PC-3 (cell line): ENCODE measurements around the gene MAML2. TPM values are rescaled to one million over a fixed set of nuclear protein-coding genes. Genes with fewer than 3 reads are reported as not detected.
A peak's percentile ranks its signal among the peaks of the same experiment; 100 is the strongest.

Source experiments
- ATAC-seq: fragments of 200-7000 bp; cut with Tn5 transposase; 2 replicates; pipeline ENCODE4 v1.9.1; 2020; ENCODE audit warnings: mild to moderate bottlenecking, moderate library complexity
- BruUV-seq: library from RNA; stranded (reverse); fragments of 400-500 nt; replicated peaks from 2 replicates; lab custom pipeline; 2021; lab: Mats Ljungman, UMichigan
- CTCF ChIA-PET: fragments of 300-600 bp; sonication (Branson Sonifier 250); formaldehyde crosslinking; loops from one replicate; lab custom pipeline; 2022; ENCODE audit warnings: antibody characterized with exemption; lab: Charles Lee
- POLR2A ChIA-PET: fragments of 300-600 bp; sonication (Branson Sonifier 250); formaldehyde crosslinking; loops from one replicate; lab custom pipeline; 2022; ENCODE audit warnings: antibody characterized with exemption; ENCODE audit not compliant: unreplicated experiment; lab: Charles Lee
- DNase-seq: peaks from one replicate; pipeline ENCODE4 v3.0.0-alpha.2; 2015
- H2AFZ ChIP-seq: fragments of 300-600 bp; sonication (generic); 2 replicates; pipeline ENCODE4 v1.6.0; 2016; ENCODE audit warnings: antibody characterized with exemption, low read length
- H3F3A ChIP-seq: fragments of 300-600 bp; sonication (generic); one replicate; pipeline ENCODE4 v1.6.0; 2017; ENCODE audit warnings: antibody characterized with exemption, low read length, control low read depth, mild to moderate bottlenecking; ENCODE audit not compliant: unreplicated experiment
- H3K27ac ChIP-seq: fragments of 300-600 bp; sonication (generic); 2 replicates; pipeline ENCODE4 v1.5.1; 2016; ENCODE audit warnings: mild to moderate bottlenecking, low read length
- H3K27me3 ChIP-seq: fragments of 300-600 bp; sonication (generic); 2 replicates; pipeline ENCODE4 v1.6.1; 2016; ENCODE audit warnings: low read length, mixed read lengths
- H3K36me3 ChIP-seq: fragments of 300-600 bp; sonication (generic); 2 replicates; pipeline ENCODE4 v1.6.1; 2016; ENCODE audit warnings: low read depth, mixed run types, low read length, mixed read lengths
- H3K4me1 ChIP-seq: fragments of 300-600 bp; sonication (generic); 2 replicates; pipeline ENCODE4 v1.5.1; 2016; ENCODE audit warnings: low read length; ENCODE audit not compliant: insufficient read depth
- H3K4me2 ChIP-seq: fragments of 300-600 bp; sonication (generic); 2 replicates; pipeline ENCODE4 v1.6.0; 2016; ENCODE audit warnings: low read length
- H3K4me3 ChIP-seq: fragments of 300-600 bp; sonication (generic); 2 replicates; pipeline ENCODE4 v1.5.1; 2016; ENCODE audit warnings: mild to moderate bottlenecking, low read length, mixed read lengths
- H3K79me2 ChIP-seq: fragments of 300-600 bp; sonication (generic); 2 replicates; pipeline ENCODE4 v1.6.1; 2017; ENCODE audit warnings: low read length, mixed read lengths
- H3K9ac ChIP-seq: fragments of 300-600 bp; sonication (generic); 2 replicates; pipeline ENCODE4 v1.6.0; 2016; ENCODE audit warnings: mild to moderate bottlenecking, low read length
- H3K9me2 ChIP-seq: fragments of 300-600 bp; sonication (generic); replicated peaks from 2 replicates; pipeline ENCODE4 v1.6.1; 2016; ENCODE audit warnings: mixed run types, low read length, mixed read lengths
- H3K9me3 ChIP-seq: fragments of 300-600 bp; sonication (generic); 2 replicates; pipeline ENCODE4 v1.6.1; 2016; ENCODE audit warnings: low read length, mixed read lengths
- H4K20me1 ChIP-seq: fragments of 300-600 bp; sonication (generic); 2 replicates; pipeline ENCODE4 v1.6.1; 2016; ENCODE audit warnings: low read length, mixed read lengths
- CTCF ChIP-seq: fragments of 300-600 bp; sonication (generic); conservative IDR thresholded peaks from 2 replicates; pipeline ENCODE4 v1.5.1; 2017; ENCODE audit warnings: antibody characterized with exemption, low read depth, mild to moderate bottlenecking, low read length
- EZH2 ChIP-seq: fragments of 300-600 bp; sonication (generic); IDR thresholded peaks from one replicate; pipeline ENCODE4 v1.6.1; 2017; ENCODE audit warnings: antibody characterized with exemption, mild to moderate bottlenecking, low read length; ENCODE audit not compliant: unreplicated experiment
- EZH2phosphoT487 ChIP-seq: fragments of 300-600 bp; sonication (generic); IDR thresholded peaks from 2 replicates; pipeline ENCODE4 v1.6.1; 2018; ENCODE audit warnings: mild to moderate bottlenecking, antibody characterized with exemption, low read length, borderline replicate concordance
- intact Hi-C: fragments of 100-400 bp; cut with micrococcal nuclease; formaldehyde crosslinking; loops from 2 replicates; pipeline ENCODE4 v1.9.0; 2023
- total RNA-seq: library from RNA; depleted of rRNA; stranded (reverse); fragments of >200 nt; gene quantifications from 2 replicates; pipeline ENCODE4 v1.2.3, GENCODE V29; 2014

The MAML2 gene
- total RNA-seq, 1 experiment from 2014 or later: 10.9 TPM

GRCh38 chr11:96241331-96241841, 101.6 kb downstream of the MAML2 start:
- POLR2A ChIA-PET: no interaction called here
- Histone ChIP-seq H3K79me2 (peaks cover 14% of the 10 kb centered on the region; the same call in 1 of the 2 replicates), H3K4me1 (peaks cover 35% of the 10 kb centered on the region), H3F3A (no peaks in the 10 kb centered on the region), H3K36me3 (no peaks in the 10 kb centered on the region), H3K9me3 (no peaks in the 10 kb centered on the region), H2AFZ (no peak overlapping the region), H4K20me1 (no peaks in the 10 kb centered on the region), H3K4me3 (no peak overlapping the region), H3K4me2 (no peak overlapping the region), H3K27me3 (no peaks in the 10 kb centered on the region), H3K9ac (no peak overlapping the region), H3K27ac (no peak overlapping the region), H3K9me2 (no peaks in the 10 kb centered on the region)
- DNase-seq (no peak), ATAC-seq (no peak)
- TF ChIP-seq EZH2: no peak
- TF ChIP-seq CTCF: peak; percentile 56; the same call in 1 of the 2 replicates
- intact Hi-C loops: no loop called here
- no TSS peak for BruUV-seq
- CTCF ChIA-PET: no interaction called here

- H3K36me3 ChIP-seq: no peaks in the 10 kb centered on the region
- no peaks in the 10 kb centered on the region for H3K9me2 ChIP-seq
- POLR2A ChIA-PET: interaction anchor here (0.6 kb wide), 1 partner anchor 69 kb away, joined by 3 read pairs; no protein-coding TSS in a partner anchor
- H3K4me1 ChIP-seq: peaks cover 35% of the 10 kb centered on the region
- H3F3A ChIP-seq: no peaks in the 10 kb centered on the region
- no peak overlapping the region for H3K4me2 ChIP-seq
- no peak overlapping the region for H2AFZ ChIP-seq
- no peaks in the 10 kb centered on the region for H4K20me1 ChIP-seq
- intact Hi-C loops: no loop called here
- BruUV-seq: no TSS peak
- CTCF ChIA-PET: interaction anchor here (1.4 kb wide), 2 partner anchors 104 kb away, joined by 4 to 6 read pairs; partner anchors contain the start of gene MAML2
- H3K9me3 ChIP-seq: no peaks in the 10 kb centered on the region
- no peak for TF ChIP-seq EZH2
- TF ChIP-seq CTCF: no peak
- no peak for TF ChIP-seq EZH2phosphoT487
- peaks cover 10% of the 10 kb centered on the region; the same call in 1 of the 2 replicates for H3K79me2 ChIP-seq
- no peak overlapping the region for H3K27ac ChIP-seq
- no peak overlapping the region for H3K9ac ChIP-seq
- ATAC-seq (no peak), DNase-seq (no peak)
- no peaks in the 10 kb centered on the region for H3K27me3 ChIP-seq
- H3K4me3 ChIP-seq: no peak overlapping the region
Measured at GRCh38 chr11:96238563-96239135, 104.3 kb downstream of the MAML2 start.

GRCh38 chr11:96237766-96238266, 105.2 kb downstream of the MAML2 start:
- Histone ChIP-seq H3K4me3 (no peak overlapping the region), H4K20me1 (no peaks in the 10 kb centered on the region), H2AFZ (no peak overlapping the region), H3K27me3 (no peaks in the 10 kb centered on the region), H3K4me1 (peaks cover 32% of the 10 kb centered on the region), H3K27ac (no peak overlapping the region), H3K9me2 (no peaks in the 10 kb centered on the region), H3K9ac (no peak overlapping the region), H3F3A (no peaks in the 10 kb centered on the region), H3K79me2 (peaks cover 10% of the 10 kb centered on the region; the same call in 1 of the 2 replicates), H3K4me2 (no peak overlapping the region), H3K9me3 (no peaks in the 10 kb centered on the region), H3K36me3 (no peaks in the 10 kb centered on the region)
- CTCF ChIA-PET: interaction anchor here (1.4 kb wide), 1 partner anchor 105 kb away, joined by 6 read pairs; the partner anchor contains the start of gene MAML2
- no TSS peak for BruUV-seq
- POLR2A ChIA-PET: interaction anchor here (0.6 to 0.7 kb wide), 4 partner anchors 70 to 200 kb away, joined by 3 to 4 read pairs (median 3); no protein-coding TSS in a partner anchor
- DNase-seq (no peak), ATAC-seq (peak; percentile 59)
- intact Hi-C loops: no loop called here
- TF ChIP-seq EZH2: no peak
- TF ChIP-seq EZH2phosphoT487: no peak
- TF ChIP-seq CTCF: no peak
